ENCODE measurements around the gene DIS3L2. TPM values are rescaled to one million over a fixed set of nuclear protein-coding genes. Genes with fewer than 3 reads are reported as not detected.

DIS3L2 gene
- total RNA-seq, 1 donor from 2014 or later, result 23.7 TPM

GRCh38 chr2:232234922-232235615 lies 273.6 kb downstream of the DIS3L2 start:
- no peak for DNase-seq

GRCh38 chr2:232235716-232236115 lies 274.2 kb downstream of the DIS3L2 start:
- DNase-seq, result no peak

- no peak for DNase-seq
Measured at GRCh38 chr2:232236200-232236599, 274.7 kb downstream of the DIS3L2 start.

- DNase-seq, result no peak
Measured at GRCh38 chr2:232237464-232237863, 276.0 kb downstream of the DIS3L2 start.

- DNase-seq, result no peak
Measured at GRCh38 chr2:232238108-232238507, 276.6 kb downstream of the DIS3L2 start.

- no peak for DNase-seq
Measured at GRCh38 chr2:232238596-232238995, 277.1 kb downstream of the DIS3L2 start.

- no peak for DNase-seq
Measured at GRCh38 chr2:232239951-232240681, 278.6 kb downstream of the DIS3L2 start.

GRCh38 chr2:232240906-232241305 lies 279.4 kb downstream of the DIS3L2 start:
- DNase-seq, result no peak

- no peak for DNase-seq
Measured at GRCh38 chr2:232242316-232242715, 280.8 kb downstream of the DIS3L2 start.

GRCh38 chr2:232245111-232245510 lies 283.6 kb downstream of the DIS3L2 start:
- DNase-seq, result no peak

- DNase-seq, result no peak
Measured at GRCh38 chr2:232246245-232246644, 284.7 kb downstream of the DIS3L2 start.

- no peak for DNase-seq
Measured at GRCh38 chr2:232249096-232249495, 287.6 kb downstream of the DIS3L2 start.

- no peak for DNase-seq
Measured at GRCh38 chr2:232250246-232251175, 289.0 kb downstream of the DIS3L2 start.

- no peak for DNase-seq
Measured at GRCh38 chr2:232255033-232255432, 293.5 kb downstream of the DIS3L2 start.

GRCh38 chr2:232260075-232260474 lies 298.6 kb downstream of the DIS3L2 start:
- DNase-seq, result peak; percentile 93

GRCh38 chr2:232261776-232262175 lies 300.3 kb downstream of the DIS3L2 start:
- DNase-seq, result no peak

GRCh38 chr2:232263295-232263694 lies 301.8 kb downstream of the DIS3L2 start:
- DNase-seq, result no peak

- DNase-seq, result no peak
Measured at GRCh38 chr2:232264081-232264480, 302.6 kb downstream of the DIS3L2 start.

GRCh38 chr2:232265329-232265728 lies 303.8 kb downstream of the DIS3L2 start:
- DNase-seq, result no peak

GRCh38 chr2:232268636-232269165 lies 307.2 kb downstream of the DIS3L2 start:
- DNase-seq, result no peak

GRCh38 chr2:232269867-232270266 lies 308.4 kb downstream of the DIS3L2 start:
- DNase-seq, result no peak

GRCh38 chr2:232273903-232274643 lies 312.6 kb downstream of the DIS3L2 start:
- no peak for DNase-seq
